Measurements from ENCODE around the gene ROGDI.

- no peak for TF ChIP-seq EZH2 (IDR thresholded peaks at IDR 0.05; ENCODE audit: borderline replicate concordance, low read depth, low read length, severe bottlenecking)
- TF ChIP-seq CTCF (IDR thresholded peaks at IDR 0.05; ENCODE audit: extremely low read depth in 1 of 2, insufficient read depth in 1 of 2, low read depth in 1 of 2, low read length in 2 of 2): no peak
- TF ChIP-seq POLR2A (IDR thresholded peaks at IDR 0.05; ENCODE audit: low read depth, low read length): no peak
- no peak for TF ChIP-seq MAX (IDR thresholded peaks at IDR 0.05; ENCODE audit: insufficient read depth, insufficient read length)
- TF ChIP-seq POLR2AphosphoS5 (IDR thresholded peaks at IDR 0.05; ENCODE audit: insufficient read depth, low read depth, low read length): no peak
- no peak for TF ChIP-seq JUN (IDR thresholded peaks at IDR 0.05; ENCODE audit: borderline replicate concordance, insufficient read depth, insufficient read length, low read depth)
- no peak for TF ChIP-seq FOS (IDR thresholded peaks at IDR 0.05; ENCODE audit: borderline replicate concordance, insufficient read depth, low read length)
- TF ChIP-seq GATA2 (IDR thresholded peaks at IDR 0.05; ENCODE audit: insufficient read depth, insufficient read length, low read depth, low read length): no peak
- TF ChIP-seq MYC (IDR thresholded peaks at IDR 0.05; ENCODE audit: low read depth, low read length): no peak
These were observed 4.0 kb downstream of the ROGDI start for GRCh38 chr16:4798456-4798855.
